HG03342 (cell line): ENCODE measurements around the gene NPHP1.
"Not testable (repeated sequence)": the region's sequence is repeated elsewhere in the genome, so short reads cannot be mapped to it uniquely, and the experiment has no call there.

ENCODE experiments used
- ATAC-seq: cut with Tn5 transposase; IDR thresholded peaks from one replicate; pipeline ENCODE4 v1.9.1; 2021; ENCODE audit warnings: mild to moderate bottlenecking, moderate library complexity; ENCODE audit not compliant: unreplicated experiment

Gene NPHP1

DNA sequence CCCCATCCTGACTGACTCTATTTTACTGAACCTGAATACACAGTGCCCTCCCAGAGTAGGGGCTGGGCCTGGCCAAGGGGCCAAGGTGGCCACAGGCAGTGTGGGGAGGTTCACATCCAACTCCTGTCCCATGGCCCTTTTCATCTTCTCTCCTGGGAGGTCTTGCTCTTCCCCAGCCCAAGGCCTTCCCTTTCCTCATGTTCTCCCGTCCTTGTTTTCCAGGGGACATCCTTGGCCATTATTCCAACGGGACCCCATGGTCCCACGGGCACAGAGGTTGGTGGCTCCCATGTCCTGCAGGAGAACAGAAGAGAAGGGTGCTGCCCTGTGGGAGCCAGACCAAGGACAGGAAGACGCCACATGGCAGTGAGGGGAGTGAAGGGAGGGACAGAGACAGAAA lies 99.6 kb downstream of the NPHP1 start:
- no peak for ATAC-seq

DNA sequence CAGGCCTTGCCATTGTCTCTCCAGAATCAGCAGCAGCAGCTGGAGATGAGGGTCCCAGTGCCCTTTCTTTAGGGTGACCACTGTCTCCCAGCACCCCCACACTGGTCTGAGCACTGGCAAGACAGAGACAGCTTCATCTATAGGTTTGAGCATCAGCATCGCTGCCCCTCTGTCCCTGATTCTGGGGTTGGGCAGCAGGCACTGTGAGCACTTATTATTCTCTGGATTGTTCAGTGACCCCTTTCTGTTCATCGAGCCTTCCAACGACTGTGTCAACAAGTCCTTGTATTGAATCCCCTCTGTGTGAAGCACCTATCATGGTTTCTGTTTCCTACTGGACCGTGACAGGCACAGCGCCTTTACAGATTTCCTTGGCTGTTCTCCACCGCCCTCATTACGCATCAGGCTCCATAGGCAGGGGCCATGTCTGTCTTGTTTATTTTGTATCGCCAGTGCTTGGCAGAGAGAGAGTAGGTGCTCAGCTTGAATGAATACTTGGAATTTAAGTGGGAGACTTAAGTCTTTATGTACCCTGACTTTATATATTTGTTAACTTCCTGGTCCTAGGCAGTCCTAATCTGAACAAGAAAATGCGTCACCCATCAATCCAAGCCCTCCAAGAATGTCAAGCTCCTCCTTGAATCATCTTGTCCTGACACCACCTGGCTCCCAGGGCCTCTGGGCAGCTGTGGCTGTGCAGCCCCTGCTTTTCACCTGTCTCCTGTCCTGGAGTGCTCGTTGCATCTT lies 100.6 kb downstream of the NPHP1 start:
- ATAC-seq: no peak

DNA sequence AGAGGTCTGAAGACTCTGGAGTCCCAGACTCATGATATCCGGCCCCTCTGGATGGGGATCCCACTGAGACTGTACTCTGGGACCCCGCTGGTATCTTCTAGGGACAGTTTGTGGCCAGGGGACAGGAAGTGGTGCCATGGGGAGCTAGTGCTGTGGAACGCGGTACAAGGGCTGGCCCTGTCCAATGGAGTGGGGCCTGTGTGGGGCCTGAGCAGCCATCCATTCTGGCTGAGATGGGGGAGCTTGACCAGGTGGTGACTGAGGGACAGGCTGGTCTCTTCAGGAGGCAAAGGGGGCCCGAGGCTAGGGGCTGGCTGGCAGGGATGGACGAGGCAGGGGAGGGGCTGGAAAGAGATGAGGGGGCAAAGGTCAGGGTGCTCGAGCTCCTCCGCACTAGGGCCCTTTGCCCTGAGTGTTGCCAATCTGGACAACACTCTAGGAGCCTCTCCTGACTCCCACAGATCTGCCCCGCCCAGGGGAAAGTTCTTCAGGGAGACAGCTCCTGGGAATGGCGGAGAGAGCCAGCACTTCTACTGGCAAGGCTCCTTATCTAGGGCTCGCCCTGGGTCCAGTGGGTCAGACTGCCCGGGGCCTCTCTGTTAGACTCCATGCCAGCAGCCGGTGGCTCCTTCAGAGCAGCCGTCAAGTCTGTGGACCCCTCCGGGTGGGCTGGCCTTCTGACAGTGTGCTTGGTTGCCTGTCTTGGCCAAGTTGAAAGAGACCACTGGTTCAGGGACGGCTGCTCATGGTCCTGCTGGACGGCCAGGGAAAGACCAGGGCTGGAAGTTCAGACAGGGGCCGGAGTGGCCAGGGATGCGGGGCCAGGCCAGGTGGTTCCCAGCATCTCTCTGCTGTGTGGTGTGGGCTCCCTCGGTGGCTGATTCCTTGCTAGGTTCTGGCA lies 101.5 kb downstream of the NPHP1 start:
- ATAC-seq: no peak

DNA sequence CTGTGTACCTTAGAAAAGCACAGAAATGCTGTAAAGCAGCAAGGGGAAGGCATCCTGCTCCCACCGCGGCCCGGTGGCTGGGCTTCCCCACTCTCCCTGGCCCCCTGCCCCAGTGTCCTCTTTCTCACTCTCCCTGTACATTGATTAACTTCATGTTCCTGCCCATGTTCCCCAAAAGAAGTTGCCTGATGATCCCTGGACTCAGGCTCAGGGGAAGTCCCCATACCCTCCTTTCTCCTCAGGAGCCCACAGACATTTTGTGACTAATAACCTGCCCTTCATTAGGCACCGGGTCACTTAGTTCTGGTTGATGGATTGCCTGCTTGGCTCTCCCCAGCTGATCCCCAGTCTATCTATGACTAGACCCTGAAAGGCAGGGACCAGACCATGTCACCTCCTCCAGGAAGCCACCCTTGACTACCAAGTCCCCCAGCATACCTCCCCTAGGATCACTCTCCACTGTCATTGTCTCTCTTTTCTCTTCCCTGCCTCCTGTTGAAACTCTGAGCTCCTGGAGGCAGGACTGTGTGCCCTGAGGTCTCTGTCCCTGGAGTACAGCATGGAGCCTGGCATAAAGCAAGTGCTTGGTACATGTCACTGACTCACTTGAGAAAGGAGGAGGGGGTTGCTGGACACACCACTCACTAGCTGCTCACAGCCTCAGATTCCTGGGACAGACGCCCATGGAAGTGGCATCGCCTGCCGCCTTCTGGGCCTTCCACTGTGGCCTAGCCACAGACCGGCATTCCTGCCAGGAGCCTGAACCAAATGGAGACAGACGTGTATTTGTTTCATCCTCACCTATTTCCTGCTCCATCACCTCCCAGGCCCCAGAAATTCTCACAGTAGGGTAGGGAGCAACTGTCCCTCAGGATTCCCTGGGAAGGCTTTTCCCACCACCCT lies 102.7 kb downstream of the NPHP1 start:
- no peak for ATAC-seq

DNA sequence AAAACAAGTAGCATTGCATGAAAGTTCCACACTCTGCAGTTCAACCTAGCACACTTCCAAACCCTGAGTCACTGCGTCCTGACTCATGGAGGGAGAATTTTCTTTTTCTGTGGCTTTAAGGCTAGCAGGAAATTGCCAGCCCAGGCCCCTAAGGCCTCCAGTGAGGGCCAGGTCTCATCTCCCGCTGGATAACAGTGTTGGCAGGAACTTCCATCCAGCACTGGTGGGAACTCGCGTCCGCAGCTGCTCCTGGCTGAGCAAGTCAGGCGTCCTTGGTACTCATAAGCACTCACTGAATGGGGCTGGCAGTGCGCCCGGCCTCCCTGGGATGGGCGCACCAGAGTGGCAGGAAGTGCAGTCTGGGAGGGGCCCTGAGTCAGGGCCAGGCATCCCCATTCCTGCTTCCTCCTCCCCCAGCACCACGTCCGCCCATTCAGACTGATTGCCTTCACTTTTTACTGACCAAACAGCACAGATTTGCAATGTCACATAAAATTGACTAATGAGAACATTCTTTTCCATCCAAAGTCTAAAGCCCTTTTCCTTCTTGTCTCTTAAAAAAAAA lies 103.5 kb downstream of the NPHP1 start:
- ATAC-seq: no peak

DNA sequence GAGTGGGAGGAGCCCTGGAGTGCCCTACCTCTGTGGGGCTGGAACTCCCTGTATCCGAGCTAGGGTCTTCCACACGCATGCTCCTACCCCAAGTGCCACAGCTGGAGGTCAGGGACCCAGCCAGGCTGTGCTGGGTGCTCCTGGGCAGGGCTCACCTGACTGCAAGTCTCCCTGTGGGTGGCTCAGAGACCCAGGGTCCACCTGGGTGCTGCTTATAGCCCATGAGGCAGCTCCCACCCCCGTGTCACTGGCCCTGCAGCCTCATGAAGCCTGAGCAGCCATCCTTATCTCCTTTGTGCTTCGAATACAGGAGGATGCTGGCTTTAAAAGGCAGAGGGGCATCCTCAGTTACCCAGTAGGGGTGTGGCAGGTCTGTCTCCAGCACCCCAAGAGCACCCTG lies 103.9 kb downstream of the NPHP1 start:
- ATAC-seq: not testable (repeated sequence)

DNA sequence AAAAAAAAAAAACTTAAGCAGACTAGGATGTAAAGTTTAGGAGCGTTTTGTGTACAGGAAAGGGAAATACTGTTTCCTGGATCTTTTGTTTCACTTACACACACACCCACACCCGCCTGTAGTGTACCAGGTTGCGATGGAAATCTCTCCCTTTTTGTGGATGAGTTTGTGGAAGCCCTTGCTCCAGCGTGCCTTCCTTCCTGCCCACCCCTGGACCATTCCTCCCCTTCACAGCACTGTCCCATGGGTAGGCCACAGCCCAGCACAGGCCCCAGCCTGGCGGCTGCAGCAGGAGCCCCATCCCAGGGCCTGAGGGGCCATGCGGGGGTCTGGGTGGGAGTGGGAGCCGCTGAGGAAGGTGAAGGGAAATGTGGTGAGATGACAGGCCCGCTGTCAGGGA lies 104.3 kb downstream of the NPHP1 start:
- no peak for ATAC-seq

DNA sequence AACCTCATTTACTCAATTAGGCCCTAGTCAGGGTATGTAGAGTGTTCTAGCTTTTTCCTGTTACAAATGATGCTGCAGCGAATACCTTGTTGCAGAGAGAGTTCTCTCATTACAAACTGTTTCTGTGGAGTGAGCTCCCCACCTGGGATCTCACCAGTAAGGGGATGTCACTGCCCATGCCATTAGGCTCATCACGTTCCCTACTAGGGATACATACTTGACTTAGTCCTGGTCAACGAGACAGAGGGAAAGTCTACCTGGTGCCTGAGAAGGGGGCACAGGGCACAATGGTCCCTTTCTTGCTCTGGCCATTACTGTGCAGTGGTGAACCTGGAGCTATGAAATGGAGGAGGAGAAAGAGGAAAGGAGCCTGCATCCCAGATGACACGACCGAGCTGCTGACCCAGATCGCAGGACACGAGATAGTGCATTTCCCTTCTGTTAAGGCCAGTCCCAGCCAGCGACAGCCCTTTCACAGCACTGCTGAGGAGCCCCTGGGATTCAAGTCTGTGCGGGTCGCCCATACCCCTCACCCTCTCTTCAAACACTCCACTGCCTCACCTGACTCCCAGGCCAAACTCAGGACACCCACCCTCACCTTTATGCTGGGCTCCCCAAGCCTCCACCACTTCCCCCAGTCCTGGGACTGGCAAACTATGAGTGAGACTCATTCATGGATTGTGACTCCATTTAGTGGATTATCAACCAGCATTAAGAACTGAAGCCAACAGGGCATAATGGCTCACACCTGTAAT lies 105.2 kb downstream of the NPHP1 start:
- no peak for ATAC-seq

DNA sequence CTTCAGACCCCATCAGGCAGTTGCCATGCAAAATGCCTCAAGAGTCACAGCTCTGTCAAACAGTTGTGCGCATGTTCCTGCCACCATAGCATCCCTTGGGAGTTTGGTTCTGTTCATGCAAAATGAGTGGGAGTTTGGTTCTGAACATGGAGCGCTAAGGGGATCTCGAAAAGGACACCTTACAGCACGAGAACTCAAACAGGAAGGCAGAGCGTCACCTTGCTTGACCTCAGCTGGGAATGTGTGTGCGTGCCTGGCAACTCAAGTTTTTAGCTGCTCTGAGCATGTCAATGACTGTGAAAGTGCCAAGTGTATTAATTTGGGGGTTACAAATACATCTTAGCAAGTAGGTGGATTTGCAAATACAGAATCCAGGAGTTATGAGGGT lies 105.8 kb downstream of the NPHP1 start:
- ATAC-seq: no peak

DNA sequence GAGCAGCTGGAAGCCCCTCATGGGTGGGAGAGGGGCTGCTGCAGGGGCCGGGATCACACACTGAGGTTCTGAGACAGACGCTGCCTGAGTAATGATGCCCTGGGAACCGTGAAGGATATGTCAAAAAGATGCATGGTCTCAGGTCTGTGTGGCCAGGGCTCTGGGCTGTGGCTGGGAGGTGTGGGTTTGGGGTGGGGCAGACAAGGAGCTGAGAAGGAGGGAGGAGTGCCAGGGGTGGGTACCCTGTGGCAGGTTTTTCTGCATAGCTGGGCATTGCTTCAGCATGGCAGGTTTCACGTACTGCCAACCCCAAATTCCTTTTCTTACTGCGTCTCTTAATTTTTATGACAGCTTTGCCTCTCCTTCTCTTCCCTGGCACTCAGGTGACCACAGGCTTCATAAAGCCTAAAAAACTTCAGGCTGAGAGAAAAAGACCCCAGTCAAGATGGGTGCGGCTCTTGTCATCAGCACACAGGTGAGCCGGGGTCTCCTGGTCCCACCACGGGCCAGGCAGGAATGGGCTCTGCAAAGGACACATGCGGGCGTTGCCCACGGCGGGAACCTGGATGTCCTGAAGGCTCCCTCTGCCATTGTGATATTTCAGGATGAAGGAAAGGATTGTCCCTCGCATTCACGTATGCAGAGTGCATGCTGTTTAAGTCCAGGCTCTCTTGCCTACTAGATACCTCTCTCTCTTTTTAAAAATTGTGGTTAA lies 107.2 kb downstream of the NPHP1 start:
- no peak for ATAC-seq

DNA sequence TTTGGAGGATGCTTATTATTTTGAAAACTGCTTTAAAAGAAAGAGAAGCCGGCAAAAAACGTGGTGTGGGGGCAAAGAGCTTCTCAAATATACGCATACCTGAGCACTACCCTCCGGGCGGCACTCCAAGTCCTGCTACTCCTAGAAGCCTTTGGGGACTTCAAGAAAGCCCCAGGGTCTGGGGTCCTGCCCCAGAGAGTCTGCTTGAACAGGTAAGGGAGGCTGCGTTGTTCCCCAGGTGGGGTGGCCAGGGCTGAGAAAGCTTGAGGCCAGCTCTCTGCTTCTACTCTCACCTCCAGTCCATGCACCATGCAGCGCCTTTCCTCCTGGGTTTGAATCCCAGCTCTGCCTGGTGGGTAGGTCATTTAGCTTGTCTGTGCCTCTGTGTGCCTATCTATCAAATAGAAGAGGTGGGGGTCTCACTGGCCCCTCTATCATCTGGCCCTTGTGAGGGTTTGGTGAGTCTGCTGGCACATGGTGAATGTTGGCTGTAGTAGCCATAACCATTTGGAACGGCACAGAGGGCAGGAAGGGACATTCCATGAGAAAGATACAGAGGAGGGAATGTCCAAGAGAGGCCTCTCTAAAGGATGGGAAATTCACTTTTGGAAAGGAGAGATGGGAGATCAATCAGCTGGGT lies 108.7 kb downstream of the NPHP1 start:
- ATAC-seq: no peak

DNA sequence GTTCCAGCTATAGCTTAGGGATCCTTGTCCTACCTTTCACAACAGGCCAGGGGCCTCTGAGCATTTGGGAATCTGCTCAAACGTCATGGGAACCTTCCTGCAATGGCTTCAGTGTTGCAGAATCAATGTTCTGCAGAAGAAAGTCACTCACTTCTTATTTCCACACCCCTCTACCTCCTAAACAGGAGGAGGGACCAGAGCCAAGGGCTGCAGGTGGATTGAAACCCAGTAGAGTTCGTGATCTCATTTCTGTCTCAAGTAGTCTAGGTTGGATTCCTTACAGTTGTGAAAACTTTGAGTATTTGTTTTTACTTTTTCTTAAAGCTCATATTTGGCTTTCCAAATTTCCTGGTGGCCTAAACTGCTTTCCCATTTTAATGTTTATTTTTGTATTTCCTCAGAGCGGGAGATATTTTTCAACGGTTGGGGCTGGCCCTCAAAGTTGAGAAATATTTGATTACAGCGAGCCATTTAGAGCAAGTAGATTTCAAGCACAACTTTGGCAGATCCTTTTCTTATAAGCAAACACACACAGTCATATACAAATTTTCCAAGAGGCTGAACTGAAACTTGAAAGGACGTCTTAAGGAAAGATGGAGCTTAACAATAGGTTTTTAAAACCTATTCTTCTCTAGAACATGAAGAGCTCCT lies 109.8 kb downstream of the NPHP1 start:
- ATAC-seq: not testable (repeated sequence)

DNA sequence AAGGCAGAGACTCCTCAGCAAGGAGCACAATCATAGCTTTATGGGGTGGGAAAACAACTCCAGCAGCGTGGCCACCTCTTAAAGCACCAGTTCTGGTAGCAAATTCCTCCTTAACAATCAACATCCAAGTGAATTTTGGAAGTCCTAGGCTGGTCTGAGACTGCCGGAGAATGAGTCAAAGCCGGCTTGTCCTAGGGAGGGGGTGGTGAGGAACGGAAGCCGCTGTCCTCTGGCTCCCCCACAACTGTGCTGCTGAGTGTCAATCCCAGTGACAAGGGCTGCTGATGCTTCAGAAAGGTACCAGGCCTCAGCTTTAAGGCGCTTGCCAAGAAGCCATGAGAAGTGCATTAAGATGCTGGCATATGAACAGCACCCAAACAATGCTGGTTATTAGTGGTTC lies 110.9 kb downstream of the NPHP1 start:
- not testable (repeated sequence) for ATAC-seq

DNA sequence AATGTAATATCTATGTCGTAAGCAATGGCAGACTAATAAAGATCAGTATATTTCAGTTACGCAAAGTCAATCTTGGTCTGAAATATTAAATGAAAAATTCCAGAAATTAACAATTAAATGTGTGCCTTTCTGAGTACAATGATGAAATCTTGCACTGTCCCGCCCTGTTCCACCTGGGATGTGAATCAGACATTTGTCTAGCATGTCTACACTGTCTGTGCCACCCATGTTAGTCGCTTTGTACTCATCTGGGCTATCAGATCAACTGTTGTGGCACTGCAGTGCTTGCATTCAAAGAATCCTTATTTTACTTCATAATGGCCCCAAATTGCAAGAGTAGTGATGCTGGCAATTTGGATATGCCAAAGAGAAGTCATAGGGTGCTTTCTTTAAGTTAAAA lies 114.6 kb downstream of the NPHP1 start:
- ATAC-seq: not testable (repeated sequence)

DNA sequence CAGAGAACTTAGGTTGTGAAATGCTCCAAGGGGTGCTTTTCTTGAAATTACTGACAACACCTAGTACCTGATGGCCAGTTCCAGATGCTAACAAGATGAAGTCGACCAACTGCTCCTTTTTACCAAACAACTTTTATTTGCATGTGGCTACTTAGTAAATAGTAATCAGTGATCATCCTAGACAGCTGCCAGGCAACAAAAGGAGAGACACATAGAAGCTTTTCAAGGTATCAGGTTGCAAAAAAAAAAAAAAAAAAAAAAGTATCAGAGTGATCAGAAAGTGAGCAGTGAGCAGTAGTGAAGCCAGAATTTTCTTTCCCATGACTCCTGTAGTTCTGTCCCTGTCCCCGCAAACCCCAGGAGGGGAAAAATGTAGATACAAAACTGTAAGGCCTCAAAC lies 121.1 kb downstream of the NPHP1 start:
- ATAC-seq: not testable (repeated sequence)

DNA sequence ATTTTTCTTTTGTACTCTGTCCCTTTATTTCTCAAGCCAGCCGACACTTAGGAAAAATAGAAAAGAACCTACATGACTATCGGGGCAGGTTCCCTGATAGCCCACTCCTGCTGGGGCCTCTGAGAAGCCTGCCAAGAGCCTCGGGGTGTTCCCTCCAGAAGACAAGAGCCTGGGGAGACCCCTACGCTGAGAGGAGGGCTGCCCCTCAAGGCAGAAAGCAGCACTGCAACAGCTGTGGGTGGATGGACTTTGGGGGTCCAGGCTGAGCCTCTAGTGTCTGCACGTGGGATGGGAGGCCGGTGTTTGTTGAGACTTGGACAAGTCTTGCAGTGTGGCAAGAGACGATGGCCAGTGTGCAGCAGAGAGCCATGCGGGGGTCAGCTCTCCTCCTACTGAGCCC lies 121.7 kb downstream of the NPHP1 start:
- ATAC-seq: not testable (repeated sequence)

DNA sequence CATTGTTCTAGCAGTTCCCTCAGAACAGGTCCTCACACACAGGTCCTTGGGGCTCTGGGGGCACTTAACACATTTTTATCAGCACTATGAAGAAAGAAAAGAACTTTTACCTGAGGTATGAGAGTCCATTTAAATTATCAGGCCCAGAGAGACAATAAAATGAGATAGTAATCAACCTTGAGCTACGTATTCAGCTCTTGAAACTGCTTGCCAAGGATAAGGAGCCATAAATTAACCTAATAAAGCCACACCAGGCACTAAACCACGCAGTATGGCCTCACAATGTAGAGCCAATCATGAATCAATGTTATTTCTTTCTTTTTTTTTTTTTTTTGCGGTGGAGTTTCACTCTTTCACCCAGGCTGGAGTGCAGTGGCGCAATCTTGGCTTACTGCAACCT lies 126.7 kb downstream of the NPHP1 start:
- ATAC-seq: not testable (repeated sequence)

DNA sequence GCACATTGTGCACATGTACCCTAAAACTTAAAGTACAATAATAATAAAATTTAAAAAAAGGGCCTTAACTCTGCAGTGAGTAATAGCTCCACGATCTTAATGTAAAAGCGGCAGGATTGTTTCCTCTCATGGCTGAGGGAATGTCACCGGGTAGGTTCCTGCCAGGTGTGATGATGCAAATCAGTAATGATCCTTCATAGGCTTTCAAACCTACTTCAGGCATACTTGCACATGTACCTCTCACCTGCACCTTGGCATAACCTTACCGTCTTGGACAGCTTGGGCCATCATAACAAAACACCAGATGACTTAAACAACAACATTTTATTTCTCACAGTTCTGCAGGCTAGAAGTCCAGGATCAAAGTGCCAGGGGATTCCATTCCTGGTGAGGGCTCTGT lies 128.9 kb downstream of the NPHP1 start:
- ATAC-seq: not testable (repeated sequence)
